MM.1S (cell line): Measurements from ENCODE around the gene NT5M.

ENCODE experiments used
- DNase-seq: peaks from one replicate; pipeline ENCODE4 v3.0.0-alpha.2; 2015
- H2AFZ ChIP-seq: fragments of 300-600 bp; sonication (generic); 2 replicates; pipeline ENCODE4 v1.6.0; 2016; ENCODE audit warnings: antibody characterized with exemption, low read length
- H3F3A ChIP-seq: fragments of 300-600 bp; sonication (generic); 2 replicates; pipeline ENCODE4 v1.6.1; 2016; ENCODE audit warnings: mild to moderate bottlenecking, antibody characterized with exemption, low read length, moderate library complexity, mixed read lengths; ENCODE audit not compliant: insufficient read depth
- H3K27ac ChIP-seq: fragments of 300-600 bp; sonication (generic); 2 replicates; pipeline ENCODE4 v1.5.1; 2016; ENCODE audit warnings: mild to moderate bottlenecking, low read length
- H3K27me3 ChIP-seq: fragments of 300-600 bp; sonication (generic); replicated peaks from 2 replicates; pipeline ENCODE4 v1.6.0; 2016; ENCODE audit warnings: low read length; ENCODE audit not compliant: insufficient read depth
- H3K36me3 ChIP-seq: fragments of 300-600 bp; sonication (generic); replicated peaks from 2 replicates; pipeline ENCODE4 v1.6.1; 2016; ENCODE audit warnings: mild to moderate bottlenecking, low read length, mixed read lengths; ENCODE audit not compliant: insufficient read depth
- H3K4me1 ChIP-seq: fragments of 300-600 bp; sonication (generic); 2 replicates; pipeline ENCODE4 v1.6.1; 2016; ENCODE audit warnings: low read length, mixed read lengths
- H3K4me2 ChIP-seq: fragments of 300-600 bp; sonication (generic); 2 replicates; pipeline ENCODE4 v1.6.0; 2016; ENCODE audit warnings: low read depth, low read length
- H3K4me3 ChIP-seq: fragments of 300-600 bp; sonication (generic); 2 replicates; pipeline ENCODE4 v1.5.1; 2016; ENCODE audit warnings: low read length, mixed read lengths
- H3K79me2 ChIP-seq: fragments of 300-600 bp; sonication (generic); 2 replicates; pipeline ENCODE4 v1.6.1; 2016; ENCODE audit warnings: mixed run types, low read length, mixed read lengths
- H3K9ac ChIP-seq: fragments of 300-600 bp; sonication (generic); 2 replicates; pipeline ENCODE4 v1.6.1; 2016; ENCODE audit warnings: low read length, mixed read lengths
- H3K9me2 ChIP-seq: fragments of 300-600 bp; sonication (generic); replicated peaks from 2 replicates; pipeline ENCODE4 v1.6.1; 2016; ENCODE audit warnings: mild to moderate bottlenecking, low read length, mixed read lengths; ENCODE audit not compliant: insufficient read depth
- H3K9me3 ChIP-seq: fragments of 300-600 bp; sonication (generic); replicated peaks from 2 replicates; pipeline ENCODE4 v1.6.1; 2016; ENCODE audit warnings: mild to moderate bottlenecking, low read length, mixed read lengths; ENCODE audit not compliant: insufficient read depth
- H4K20me1 ChIP-seq: fragments of 300-600 bp; sonication (generic); 2 replicates; pipeline ENCODE4 v1.6.1; 2016; ENCODE audit warnings: mild to moderate bottlenecking, low read length, moderate library complexity, mixed read lengths; ENCODE audit not compliant: insufficient read depth
- CTCF ChIP-seq: fragments of 300-600 bp; sonication (generic); IDR thresholded peaks from 2 replicates; pipeline ENCODE4 v1.5.1; 2016; ENCODE audit warnings: antibody characterized with exemption, low read length, mixed read lengths
- EZH2 ChIP-seq: fragments of 300-600 bp; sonication (generic); optimal IDR thresholded peaks from 2 replicates; pipeline ENCODE3; 2017; ENCODE audit warnings: low read depth, mild to moderate bottlenecking, antibody characterized with exemption, low read length, mixed read lengths
- EZH2phosphoT487 ChIP-seq: fragments of 300-600 bp; sonication (generic); IDR thresholded peaks from 2 replicates; pipeline ENCODE4 v1.6.1; 2018; ENCODE audit warnings: antibody characterized with exemption, low read length

NT5M gene

GRCh38 chr17:17321356-17322025 lies 18.3 kb downstream of the NT5M start:
- no peaks in the 10 kb centered on the region for H3K9me3 ChIP-seq
- no peaks in the 10 kb centered on the region for H4K20me1 ChIP-seq
- H3F3A ChIP-seq: no peaks in the 10 kb centered on the region
- H3K9me2 ChIP-seq: no peaks in the 10 kb centered on the region
- no peaks in the 10 kb centered on the region for H3K36me3 ChIP-seq
- no peaks in the 10 kb centered on the region for H3K79me2 ChIP-seq
- H3K4me2 ChIP-seq: no peak overlapping the region
- no peaks in the 10 kb centered on the region for H3K4me1 ChIP-seq
- H3K27ac ChIP-seq: no peak overlapping the region
- TF ChIP-seq EZH2phosphoT487 (no peak), EZH2 (no peak), CTCF (no peak)
- no peaks in the 10 kb centered on the region for H3K27me3 ChIP-seq
- no peak overlapping the region for H2AFZ ChIP-seq
- H3K4me3 ChIP-seq: no peak overlapping the region
- no peak overlapping the region for H3K9ac ChIP-seq
- DNase-seq: no peak

GRCh38 chr17:17322516-17323510 lies 19.6 kb downstream of the NT5M start:
- Histone ChIP-seq H3K4me3 (no peak overlapping the region), H3K79me2 (no peaks in the 10 kb centered on the region), H3K9me2 (no peaks in the 10 kb centered on the region), H3F3A (no peaks in the 10 kb centered on the region), H3K27ac (no peak overlapping the region), H3K27me3 (no peaks in the 10 kb centered on the region), H2AFZ (no peak overlapping the region), H3K36me3 (no peaks in the 10 kb centered on the region), H3K4me2 (no peak overlapping the region), H4K20me1 (no peaks in the 10 kb centered on the region), H3K9me3 (no peaks in the 10 kb centered on the region), H3K4me1 (no peaks in the 10 kb centered on the region), H3K9ac (no peak overlapping the region)
- DNase-seq: no peak
- no peak for TF ChIP-seq EZH2
- no peak for TF ChIP-seq EZH2phosphoT487
- TF ChIP-seq CTCF: no peak

DNA sequence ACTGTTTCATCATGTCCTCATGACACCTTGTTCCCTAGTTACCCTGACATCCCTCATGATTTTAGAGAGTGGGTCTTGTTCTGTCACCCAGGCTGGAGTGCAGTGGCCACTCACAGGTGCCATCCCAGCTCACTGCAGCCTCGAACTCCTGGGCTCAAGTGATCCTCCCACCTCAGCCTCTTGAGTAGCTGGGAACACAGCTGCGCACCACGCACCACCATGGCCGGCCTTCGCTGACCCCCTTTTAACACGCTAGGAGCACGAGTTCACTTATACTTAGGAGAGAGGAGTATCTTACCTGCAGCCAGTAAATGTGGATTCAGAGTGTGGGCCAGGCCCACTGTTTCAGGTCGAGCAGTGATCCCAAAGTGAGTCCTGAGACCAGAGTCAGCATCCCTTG lies 21.4 kb downstream of the NT5M start:
- no peaks in the 10 kb centered on the region for H3K79me2 ChIP-seq
- no peak overlapping the region for H3K27ac ChIP-seq
- no peaks in the 10 kb centered on the region for H3K9me3 ChIP-seq
- H3K9ac ChIP-seq: no peak overlapping the region
- H3K9me2 ChIP-seq: no peaks in the 10 kb centered on the region
- DNase-seq: no peak
- H3F3A ChIP-seq: no peaks in the 10 kb centered on the region
- no peaks in the 10 kb centered on the region for H3K36me3 ChIP-seq
- TF ChIP-seq CTCF: no peak
- no peaks in the 10 kb centered on the region for H3K27me3 ChIP-seq
- no peak overlapping the region for H3K4me3 ChIP-seq
- H3K4me1 ChIP-seq: no peaks in the 10 kb centered on the region
- no peaks in the 10 kb centered on the region for H4K20me1 ChIP-seq
- H2AFZ ChIP-seq: no peak overlapping the region
- H3K4me2 ChIP-seq: no peak overlapping the region
